Measurements from ENCODE around the gene MED4.

Gene MED4

GRCh38 chr13:48028066-48028465 is 66.8 kb downstream of the MED4 start:
- no peak for DNase-seq

All from activated CD4-positive, alpha-beta T cell treated with anti-CD3 and anti-CD28 coated beads for 48 hours (primary cell).